CD14-positive monocyte (primary cell): ENCODE measurements around the gene FGFR3. TPM values are rescaled to one million over a fixed set of nuclear protein-coding genes. Genes with fewer than 3 reads are reported as not detected.
A peak's percentile ranks its signal among the peaks of the same experiment; 100 is the strongest.
"Not testable (repeated sequence)": the region's sequence is repeated elsewhere in the genome, so short reads cannot be mapped to it uniquely, and the experiment has no call there.

Experiments
- DNase-seq, 3 donors: peaks; one replicate each; pipeline ENCODE4 v3.0.0-alpha.2; 2011 to 2022
- H2AFZ ChIP-seq: 2 replicates; pipeline ENCODE4 v1.6.0; 2012; ENCODE audit warnings: mild to moderate bottlenecking, low read depth, low read length, inconsistent platforms; ENCODE audit not compliant: insufficient read depth, poor library complexity, severe bottlenecking
- H3K27ac ChIP-seq, 2 donors: 1 replicate in 1 of 2; 2 replicates in 1 of 2; pipeline ENCODE4 v1.5.1; 2012 to 2013; ENCODE audit warnings: low read length in 2 of 2, control low read depth in 1 of 2, inconsistent platforms in 1 of 2, low read depth in 1 of 2, mild to moderate bottlenecking in 1 of 2
- H3K27me3 ChIP-seq, 2 donors: one replicate each; pipeline versions ENCODE4 v1.6.0 to v1.6.1; 2011 to 2013; ENCODE audit warnings: low read length in 2 of 2; ENCODE audit not compliant: control insufficient read depth in 2 of 2, insufficient read depth in 2 of 2
- H3K36me3 ChIP-seq, 2 donors: replicated peaks in 1 of 2; 1 replicate in 1 of 2; 2 replicates in 1 of 2; pipeline versions ENCODE4 v1.5.1 to v1.6.1; 2012 to 2013; ENCODE audit warnings: low read length in 2 of 2, control low read depth in 1 of 2, inconsistent platforms in 1 of 2, mild to moderate bottlenecking in 1 of 2; ENCODE audit not compliant: insufficient read depth in 2 of 2, control insufficient read depth in 1 of 2
- H3K4me1 ChIP-seq, 2 donors: 1 replicate in 1 of 2; 2 replicates in 1 of 2; pipeline versions ENCODE4 v1.5.1 to v1.6.1; 2012 to 2013; ENCODE audit warnings: low read length in 2 of 2, control low read depth in 1 of 2, inconsistent platforms in 1 of 2, mild to moderate bottlenecking in 1 of 2, moderate library complexity in 1 of 2; ENCODE audit not compliant: insufficient read depth in 2 of 2, control insufficient read depth in 1 of 2
- H3K4me2 ChIP-seq: replicated peaks from 2 replicates; pipeline ENCODE3; 2012; ENCODE audit warnings: low read length, moderate library complexity, mild to moderate bottlenecking; ENCODE audit not compliant: poor library complexity, severe bottlenecking; ENCODE audit errors: extremely low read depth
- H3K4me3 ChIP-seq, 3 experiments: fragments of 200-600 bp in 1 of 3; sonication (generic) in 1 of 3; replicated peaks in 1 of 3; 1 replicate in 2 of 3; 2 replicates in 1 of 3; pipeline ENCODE4 v1.5.1; 2011 to 2013; ENCODE audit warnings: low read length in 3 of 3, mild to moderate bottlenecking in 3 of 3, control low read depth in 2 of 3, low read depth in 2 of 3, inconsistent platforms in 1 of 3, moderate library complexity in 1 of 3
- H3K79me2 ChIP-seq: 2 replicates; pipeline ENCODE4 v1.6.0; 2012; ENCODE audit warnings: mild to moderate bottlenecking, control low read depth, inconsistent platforms, low read length, moderate library complexity; ENCODE audit not compliant: insufficient read depth
- H3K9ac ChIP-seq: 2 replicates; pipeline ENCODE4 v1.6.0; 2017; ENCODE audit warnings: low read length, mild to moderate bottlenecking; ENCODE audit not compliant: insufficient read depth, poor library complexity, severe bottlenecking
- H3K9me3 ChIP-seq, 2 donors: replicated peaks in 1 of 2; 1 replicate in 1 of 2; 2 replicates in 1 of 2; pipeline versions ENCODE4 v1.5.1 to v1.6.1; 2012 to 2013; ENCODE audit warnings: low read length in 2 of 2, control low read depth in 1 of 2; ENCODE audit not compliant: control insufficient read depth in 1 of 2, insufficient read depth in 1 of 2
- H4K20me1 ChIP-seq: 2 replicates; pipeline ENCODE4 v1.6.0; 2012; ENCODE audit warnings: mild to moderate bottlenecking, low read length, control low read depth, moderate library complexity; ENCODE audit not compliant: insufficient read depth
- H3K27ac Mint-ChIP-seq, 7 donors: one replicate each; pipeline ENCODE4 v1.8.0; 2020; ENCODE audit warnings: mild to moderate bottlenecking in 7 of 7, mixed read lengths in 7 of 7, moderate library complexity in 6 of 7, inconsistent platforms in 2 of 7
- H3K27me3 Mint-ChIP-seq, 3 donors: one replicate each; pipeline ENCODE4 v1.8.0; 2021 to 2022; ENCODE audit warnings: low read depth in 3 of 3, mild to moderate bottlenecking in 3 of 3, mixed read lengths in 3 of 3, moderate library complexity in 3 of 3, inconsistent platforms in 1 of 3
- H3K36me3 Mint-ChIP-seq, 2 donors: one replicate each; pipeline ENCODE4 v1.8.0; 2020; ENCODE audit warnings: mixed read lengths in 2 of 2, inconsistent platforms in 1 of 2, mild to moderate bottlenecking in 1 of 2
- H3K4me1 Mint-ChIP-seq: one replicate; pipeline ENCODE4 v1.8.0; 2020; ENCODE audit warnings: mild to moderate bottlenecking, mixed read lengths
- H3K4me3 Mint-ChIP-seq, 2 donors: one replicate each; pipeline ENCODE4 v1.8.0; 2020; ENCODE audit warnings: mild to moderate bottlenecking in 2 of 2, mixed read lengths in 2 of 2, moderate library complexity in 1 of 2
- H3K9me3 Mint-ChIP-seq, 7 donors: one replicate each; pipeline ENCODE4 v1.8.0; 2020 to 2022; ENCODE audit warnings: mixed read lengths in 7 of 7, mild to moderate bottlenecking in 6 of 7, moderate library complexity in 6 of 7, inconsistent platforms in 2 of 7
- WGBS: methylation state at CpG from one replicate; pipeline ENCODE4 v1.1.5; 2013; ENCODE audit warnings: missing lambda C conversion rate; ENCODE audit not compliant: insufficient coverage; 5-methylcytosine and 5-hydroxymethylcytosine counted together
- intact Hi-C, 2 donors: fragments of 100-400 bp; cut with micrococcal nuclease; formaldehyde crosslinking; loops; one replicate each; pipeline versions ENCODE4 v1.15.0 to v1.15.1; 2023
- polyA plus RNA-seq, 3 donors: library from polyadenylated mRNA; depleted of rRNA in 1 of 3; unstranded in 2 of 3; stranded (reverse) in 1 of 3; fragments of 300-500 nt in 2 of 3; fragments of >200 nt in 1 of 3; fragmentation: Illumina TruSeq in 2 of 3; gene quantifications; 1 replicate in 2 of 3; 2 replicates in 1 of 3; pipeline ENCODE4 v1.2.3, GENCODE V29; 2012 to 2021
- TF ChIP-seq, protein P1 (sequence below): fragments of 200-600 bp; IDR thresholded peaks from one replicate; pipeline ENCODE4 v1.8.0; 2022; ENCODE audit warnings: antibody characterized with exemption, mild to moderate bottlenecking

The FGFR3 gene
- polyA plus RNA-seq, 3 donors: 0.07 TPM; not detected in 2

GRCh38 chr4:1834047-1834775, 41.1 kb downstream of the FGFR3 start:
- H3K27me3 ChIP-seq: no peaks in the 10 kb centered on the region
- no peak overlapping the region for H3K4me2 ChIP-seq
- no peaks in the 10 kb centered on the region for H4K20me1 ChIP-seq
- TF ChIP-seq, protein P1, sequence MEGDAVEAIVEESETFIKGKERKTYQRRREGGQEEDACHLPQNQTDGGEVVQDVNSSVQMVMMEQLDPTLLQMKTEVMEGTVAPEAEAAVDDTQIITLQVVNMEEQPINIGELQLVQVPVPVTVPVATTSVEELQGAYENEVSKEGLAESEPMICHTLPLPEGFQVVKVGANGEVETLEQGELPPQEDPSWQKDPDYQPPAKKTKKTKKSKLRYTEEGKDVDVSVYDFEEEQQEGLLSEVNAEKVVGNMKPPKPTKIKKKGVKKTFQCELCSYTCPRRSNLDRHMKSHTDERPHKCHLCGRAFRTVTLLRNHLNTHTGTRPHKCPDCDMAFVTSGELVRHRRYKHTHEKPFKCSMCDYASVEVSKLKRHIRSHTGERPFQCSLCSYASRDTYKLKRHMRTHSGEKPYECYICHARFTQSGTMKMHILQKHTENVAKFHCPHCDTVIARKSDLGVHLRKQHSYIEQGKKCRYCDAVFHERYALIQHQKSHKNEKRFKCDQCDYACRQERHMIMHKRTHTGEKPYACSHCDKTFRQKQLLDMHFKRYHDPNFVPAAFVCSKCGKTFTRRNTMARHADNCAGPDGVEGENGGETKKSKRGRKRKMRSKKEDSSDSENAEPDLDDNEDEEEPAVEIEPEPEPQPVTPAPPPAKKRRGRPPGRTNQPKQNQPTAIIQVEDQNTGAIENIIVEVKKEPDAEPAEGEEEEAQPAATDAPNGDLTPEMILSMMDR: no peak
- H3K36me3 ChIP-seq: peaks cover 66 to 97% of the 10 kb centered on the region in 2 donors
- H3K9me3 ChIP-seq: no peaks in the 10 kb centered on the region
- no peak overlapping the region for H2AFZ ChIP-seq
- H3K9ac ChIP-seq: no peak overlapping the region
- Mint-ChIP-seq H3K27ac (peak overlapping the region in 1 of 7 donors; percentile 60), H3K36me3 (peaks cover 78 to 91% of the 10 kb centered on the region in 2 donors), H3K9me3 (peaks cover 0 to 2% (median 0%) of the 10 kb centered on the region in 7 donors), H3K4me3 (no peak overlapping the region), H3K4me1 (peaks cover 4% of the 10 kb centered on the region), H3K27me3 (peaks cover 0 to 3% (median 1%) of the 10 kb centered on the region in 3 donors)
- H3K4me1 ChIP-seq: no peaks in the 10 kb centered on the region
- DNase-seq: no peak
- no peaks in the 10 kb centered on the region for H3K79me2 ChIP-seq
- WGBS: 96% methylated on average over 21 of the region's 21 CpGs
- intact Hi-C loops: no loop called here
- H3K27ac ChIP-seq: no peak overlapping the region
- H3K4me3 ChIP-seq: no peak overlapping the region

- DNase-seq: not testable (repeated sequence)
Observed at GRCh38 chr4:1835836-1836235, 42.7 kb downstream of the FGFR3 start.

More at GRCh38 chr4:1835836-1836235, 42.7 kb downstream of the FGFR3 start:
- H3K4me2 ChIP-seq, H3K9ac ChIP-seq, H3K27ac ChIP-seq, H3K79me2 ChIP-seq, H3K4me3 ChIP-seq, H3K27me3 Mint-ChIP-seq, H3K9me3 ChIP-seq, H3K4me1 Mint-ChIP-seq, H4K20me1 ChIP-seq, H2AFZ ChIP-seq, H3K9me3 Mint-ChIP-seq, intact Hi-C loops, H3K4me1 ChIP-seq, H3K4me3 Mint-ChIP-seq, H3K27me3 ChIP-seq: not testable (repeated sequence)
- Mint-ChIP-seq H3K27ac (peak overlapping the region in 1 of 7 donors; percentile 26), H3K36me3 (peaks cover 77 to 93% of the 10 kb centered on the region in 2 donors)
- 96% methylated on average over 4 of the region's 8 CpGs for WGBS
- peaks cover 77 to 97% of the 10 kb centered on the region in 2 donors for H3K36me3 ChIP-seq
